CD4-positive, alpha-beta T cell treated with Interferon gamma for 1 hour (primary cell): ENCODE measurements around the gene NDUFV2.
"Not testable (repeated sequence)": the region's sequence is repeated elsewhere in the genome, so short reads cannot be mapped to it uniquely, and the experiment has no call there.

Experiments
- DNase-seq: peaks from one replicate; pipeline ENCODE4 v3.0.0-alpha.2; 2020

NDUFV2 gene

GRCh38 chr18:9092665-9093064, 9.8 kb upstream of the NDUFV2 start:
- no peak for DNase-seq

- DNase-seq, result not testable (repeated sequence)
These were observed 9.4 kb upstream of the NDUFV2 start for GRCh38 chr18:9093109-9093508.

- DNase-seq, result no peak
These were observed 7.9 kb upstream of the NDUFV2 start for GRCh38 chr18:9094307-9095226.

GRCh38 chr18:9095297-9096006, 7.0 kb upstream of the NDUFV2 start:
- DNase-seq, result peak; percentile 56

GRCh38 chr18:9096007-9096371, 6.5 kb upstream of the NDUFV2 start:
- no peak for DNase-seq

GRCh38 chr18:9096685-9097084, 5.8 kb upstream of the NDUFV2 start:
- no peak for DNase-seq

GRCh38 chr18:9097349-9097748, 5.2 kb upstream of the NDUFV2 start:
- no peak for DNase-seq

- DNase-seq, result no peak
These were observed 1.7 kb upstream of the NDUFV2 start for GRCh38 chr18:9100796-9101195.

- peak; percentile 57 for DNase-seq
These were observed 580 bp upstream of the NDUFV2 start for GRCh38 chr18:9101730-9102507.

GRCh38 chr18:9103376-9103873, 926 bp downstream of the NDUFV2 start:
- no peak for DNase-seq

GRCh38 chr18:9104244-9104901, 1.9 kb downstream of the NDUFV2 start:
- no peak for DNase-seq

GRCh38 chr18:9105420-9105819, 2.9 kb downstream of the NDUFV2 start:
- DNase-seq, result no peak

- no peak for DNase-seq
These were observed 3.6 kb downstream of the NDUFV2 start for GRCh38 chr18:9106094-9106493.

GRCh38 chr18:9106800-9107584, 4.5 kb downstream of the NDUFV2 start:
- DNase-seq, result no peak

- no peak for DNase-seq
These were observed 6.4 kb downstream of the NDUFV2 start for GRCh38 chr18:9108911-9109310.

GRCh38 chr18:9109523-9109922, 7.0 kb downstream of the NDUFV2 start:
- no peak for DNase-seq

GRCh38 chr18:9113468-9114149, 11.1 kb downstream of the NDUFV2 start:
- DNase-seq, result peak; percentile 31

GRCh38 chr18:9115984-9116383, 13.5 kb downstream of the NDUFV2 start:
- no peak for DNase-seq

GRCh38 chr18:9117980-9118841, 15.7 kb downstream of the NDUFV2 start:
- no peak for DNase-seq

GRCh38 chr18:9120796-9121195, 18.3 kb downstream of the NDUFV2 start:
- no peak for DNase-seq
